ENCODE measurements around the gene NDUFAF2.

The NDUFAF2 gene

GRCh38 chr5:60958712-60959111 lies 13.7 kb downstream of the NDUFAF2 start:
- Histone ChIP-seq H3K36me3 (replicated peaks; ENCODE audit: low read depth, low read length) (no peaks in the 10 kb centered on the region), H3K4me2 (ENCODE audit: low read length) (no peak overlapping the region), H3K27me3 (ENCODE audit: low read depth, low read length) (no peaks in the 10 kb centered on the region), H3K79me2 (ENCODE audit: low read length) (peaks cover 25% of the 10 kb centered on the region), H3K9me3 (ENCODE audit: insufficient read depth, low read length) (no peaks in the 10 kb centered on the region), H3K4me3 (ENCODE audit: low read length) (no peak overlapping the region), H3K27ac (ENCODE audit: low read length) (no peak overlapping the region), H2AFZ (ENCODE audit: low read depth, low read length) (no peak overlapping the region), H3K4me1 (ENCODE audit: low read length) (peaks cover 6% of the 10 kb centered on the region), H3K9ac (ENCODE audit: low read length) (no peak overlapping the region), H4K20me1 (ENCODE audit: insufficient read depth, low read length) (no peaks in the 10 kb centered on the region)
- TF ChIP-seq CTCF (IDR thresholded peaks at IDR 0.05; ENCODE audit: low read depth, low read length) (no peak), EZH2phosphoT487 (IDR thresholded peaks at IDR 0.05; ENCODE audit: low read depth) (no peak)

GRCh38 chr5:60959156-60959555 lies 14.2 kb downstream of the NDUFAF2 start:
- no peaks in the 10 kb centered on the region for H4K20me1 ChIP-seq (ENCODE audit: insufficient read depth, low read length)
- peaks cover 6% of the 10 kb centered on the region for H3K4me1 ChIP-seq (ENCODE audit: low read length)
- H3K4me2 ChIP-seq (ENCODE audit: low read length) = no peak overlapping the region
- no peak overlapping the region for H3K9ac ChIP-seq (ENCODE audit: low read length)
- no peak overlapping the region for H2AFZ ChIP-seq (ENCODE audit: low read depth, low read length)
- H3K27ac ChIP-seq (ENCODE audit: low read length) = no peak overlapping the region
- H3K27me3 ChIP-seq (ENCODE audit: low read depth, low read length) = no peaks in the 10 kb centered on the region
- H3K36me3 ChIP-seq (replicated peaks; ENCODE audit: low read depth, low read length) = no peaks in the 10 kb centered on the region
- H3K79me2 ChIP-seq (ENCODE audit: low read length) = peaks cover 21% of the 10 kb centered on the region
- no peaks in the 10 kb centered on the region for H3K9me3 ChIP-seq (ENCODE audit: insufficient read depth, low read length)
- no peak overlapping the region for H3K4me3 ChIP-seq (ENCODE audit: low read length)
- TF ChIP-seq CTCF (IDR thresholded peaks at IDR 0.05; ENCODE audit: low read depth, low read length) (peak; percentile 41), EZH2phosphoT487 (IDR thresholded peaks at IDR 0.05; ENCODE audit: low read depth) (no peak)

- H3K9ac ChIP-seq (ENCODE audit: low read length) = no peak overlapping the region
- H3K27me3 ChIP-seq (ENCODE audit: low read depth, low read length) = no peaks in the 10 kb centered on the region
- TF ChIP-seq CTCF (IDR thresholded peaks at IDR 0.05; ENCODE audit: low read depth, low read length) (peak; percentile 50), EZH2phosphoT487 (IDR thresholded peaks at IDR 0.05; ENCODE audit: low read depth) (no peak)
- H4K20me1 ChIP-seq (ENCODE audit: insufficient read depth, low read length) = no peaks in the 10 kb centered on the region
- peaks cover 17% of the 10 kb centered on the region for H3K79me2 ChIP-seq (ENCODE audit: low read length)
- H2AFZ ChIP-seq (ENCODE audit: low read depth, low read length) = no peak overlapping the region
- no peak overlapping the region for H3K4me3 ChIP-seq (ENCODE audit: low read length)
- no peaks in the 10 kb centered on the region for H3K36me3 ChIP-seq (replicated peaks; ENCODE audit: low read depth, low read length)
- no peaks in the 10 kb centered on the region for H3K9me3 ChIP-seq (ENCODE audit: insufficient read depth, low read length)
- peak overlapping the region; percentile 40; the same call in 1 of the 2 replicates for H3K4me2 ChIP-seq (ENCODE audit: low read length)
- no peak overlapping the region for H3K27ac ChIP-seq (ENCODE audit: low read length)
- peaks cover 6% of the 10 kb centered on the region for H3K4me1 ChIP-seq (ENCODE audit: low read length)
Measured at GRCh38 chr5:60960591-60960990, 15.6 kb downstream of the NDUFAF2 start.

- no peaks in the 10 kb centered on the region for H3K9me3 ChIP-seq (ENCODE audit: insufficient read depth, low read length)
- no peak overlapping the region for H2AFZ ChIP-seq (ENCODE audit: low read depth, low read length)
- no peak overlapping the region for H3K4me3 ChIP-seq (ENCODE audit: low read length)
- H4K20me1 ChIP-seq (ENCODE audit: insufficient read depth, low read length) = no peaks in the 10 kb centered on the region
- no peak overlapping the region for H3K4me2 ChIP-seq (ENCODE audit: low read length)
- peaks cover 13% of the 10 kb centered on the region for H3K79me2 ChIP-seq (ENCODE audit: low read length)
- H3K9ac ChIP-seq (ENCODE audit: low read length) = no peak overlapping the region
- H3K4me1 ChIP-seq (ENCODE audit: low read length) = peaks cover 6% of the 10 kb centered on the region
- no peaks in the 10 kb centered on the region for H3K27me3 ChIP-seq (ENCODE audit: low read depth, low read length)
- TF ChIP-seq CTCF (IDR thresholded peaks at IDR 0.05; ENCODE audit: low read depth, low read length) (no peak), EZH2phosphoT487 (IDR thresholded peaks at IDR 0.05; ENCODE audit: low read depth) (no peak)
- no peak overlapping the region for H3K27ac ChIP-seq (ENCODE audit: low read length)
- no peaks in the 10 kb centered on the region for H3K36me3 ChIP-seq (replicated peaks; ENCODE audit: low read depth, low read length)
Measured at GRCh38 chr5:60961685-60962084, 16.7 kb downstream of the NDUFAF2 start.
